ENCODE data around the gene AMBP. TPM values are rescaled to one million over a fixed set of nuclear protein-coding genes. Genes with fewer than 3 reads are reported as not detected.
A peak's percentile ranks its signal among the peaks of the same experiment; 100 is the strongest.

The AMBP gene
- total RNA-seq, 1 donor from 2014 or later, result not detected

GRCh38 chr9:114050646-114051045 lies 27.5 kb downstream of the AMBP start:
- peaks cover 3% of the 10 kb centered on the region for H4K20me1 ChIP-seq (ENCODE audit: low read depth)
- no peak overlapping the region for H2AFZ ChIP-seq (replicated peaks)
- DNase-seq (ENCODE audit: low spot score), result no peak
- H3K27ac ChIP-seq, result no peak overlapping the region
- no peaks in the 10 kb centered on the region for H3K36me3 ChIP-seq
- H3K9me3 Mint-ChIP-seq, result peaks cover 2% of the 10 kb centered on the region
- H3K4me1 Mint-ChIP-seq, result peaks cover 8% of the 10 kb centered on the region
- H3K27me3 Mint-ChIP-seq (ENCODE audit: insufficient read depth, low read depth), result no peaks in the 10 kb centered on the region
- H3K36me3 Mint-ChIP-seq, result peaks cover 57% of the 10 kb centered on the region
- H3K9me3 ChIP-seq (ENCODE audit: low read depth), result no peaks in the 10 kb centered on the region
- no peak for TF ChIP-seq EZH2phosphoT487 (IDR thresholded peaks at IDR 0.05)
- TF ChIP-seq EZH2 (IDR thresholded peaks at IDR 0.05), result no peak
- TF ChIP-seq CTCF (IDR thresholded peaks at IDR 0.05), result no peak
- no peak overlapping the region for H3K4me2 ChIP-seq
- no peaks in the 10 kb centered on the region for H3K27me3 ChIP-seq
- H3K4me3 Mint-ChIP-seq, result no peak overlapping the region
- no peaks in the 10 kb centered on the region for H3K79me2 ChIP-seq (ENCODE audit: low read depth)
- no peak overlapping the region for H3K9ac ChIP-seq
- no peak overlapping the region for H3K4me3 ChIP-seq
- H3K27ac Mint-ChIP-seq, result no peak overlapping the region
- H3K4me1 ChIP-seq, result no peaks in the 10 kb centered on the region
- no peaks in the 10 kb centered on the region for H3F3A ChIP-seq (ENCODE audit: low read depth)

- no peaks in the 10 kb centered on the region for H3K4me1 ChIP-seq
- Mint-ChIP-seq H3K4me1 (peaks cover 8% of the 10 kb centered on the region), H3K36me3 (peaks cover 57% of the 10 kb centered on the region), H3K27ac (no peak overlapping the region), H3K27me3 (ENCODE audit: insufficient read depth, low read depth) (no peaks in the 10 kb centered on the region), H3K9me3 (peaks cover 2% of the 10 kb centered on the region), H3K4me3 (no peak overlapping the region)
- H3K9me3 ChIP-seq (ENCODE audit: low read depth), result no peaks in the 10 kb centered on the region
- H3K4me2 ChIP-seq, result no peak overlapping the region
- no peaks in the 10 kb centered on the region for H3K36me3 ChIP-seq
- H3K4me3 ChIP-seq, result no peak overlapping the region
- no peaks in the 10 kb centered on the region for H3K27me3 ChIP-seq
- no peak overlapping the region for H3K9ac ChIP-seq
- H2AFZ ChIP-seq (replicated peaks), result no peak overlapping the region
- TF ChIP-seq EZH2 (IDR thresholded peaks at IDR 0.05), result no peak
- TF ChIP-seq CTCF (IDR thresholded peaks at IDR 0.05), result no peak
- TF ChIP-seq EZH2phosphoT487 (IDR thresholded peaks at IDR 0.05), result no peak
- peaks cover 3% of the 10 kb centered on the region for H4K20me1 ChIP-seq (ENCODE audit: low read depth)
- no peak for DNase-seq (ENCODE audit: low spot score)
- no peaks in the 10 kb centered on the region for H3K79me2 ChIP-seq (ENCODE audit: low read depth)
- no peak overlapping the region for H3K27ac ChIP-seq
- no peaks in the 10 kb centered on the region for H3F3A ChIP-seq (ENCODE audit: low read depth)
These were observed 27.9 kb downstream of the AMBP start for GRCh38 chr9:114050226-114050568.

- Histone ChIP-seq H3K36me3 (no peaks in the 10 kb centered on the region), H3K79me2 (ENCODE audit: low read depth) (no peaks in the 10 kb centered on the region), H3F3A (ENCODE audit: low read depth) (no peaks in the 10 kb centered on the region), H3K27ac (no peak overlapping the region), H2AFZ (replicated peaks) (no peak overlapping the region), H3K27me3 (no peaks in the 10 kb centered on the region), H3K4me2 (no peak overlapping the region), H4K20me1 (ENCODE audit: low read depth) (peaks cover 3% of the 10 kb centered on the region), H3K9me3 (ENCODE audit: low read depth) (no peaks in the 10 kb centered on the region), H3K9ac (no peak overlapping the region), H3K4me3 (no peak overlapping the region), H3K4me1 (no peaks in the 10 kb centered on the region)
- Mint-ChIP-seq H3K4me3 (no peak overlapping the region), H3K4me1 (peaks cover 8% of the 10 kb centered on the region), H3K36me3 (peaks cover 59% of the 10 kb centered on the region), H3K27ac (peak overlapping the region; percentile 33), H3K9me3 (peaks cover 2% of the 10 kb centered on the region), H3K27me3 (ENCODE audit: insufficient read depth, low read depth) (no peaks in the 10 kb centered on the region)
- TF ChIP-seq CTCF (IDR thresholded peaks at IDR 0.05), result no peak
- TF ChIP-seq EZH2phosphoT487 (IDR thresholded peaks at IDR 0.05), result no peak
- TF ChIP-seq EZH2 (IDR thresholded peaks at IDR 0.05), result no peak
- DNase-seq (ENCODE audit: low spot score), result no peak
These were observed 28.5 kb downstream of the AMBP start for GRCh38 chr9:114049441-114050225.

Data from neural progenitor cell (in vitro differentiated cells).